ENCODE data around the gene AP3M1.

AP3M1 gene

GRCh38 chr10:74113546-74113945 lies 37.1 kb downstream of the AP3M1 start:
- DNase-seq (ENCODE audit: low read depth), result no peak

DNA sequence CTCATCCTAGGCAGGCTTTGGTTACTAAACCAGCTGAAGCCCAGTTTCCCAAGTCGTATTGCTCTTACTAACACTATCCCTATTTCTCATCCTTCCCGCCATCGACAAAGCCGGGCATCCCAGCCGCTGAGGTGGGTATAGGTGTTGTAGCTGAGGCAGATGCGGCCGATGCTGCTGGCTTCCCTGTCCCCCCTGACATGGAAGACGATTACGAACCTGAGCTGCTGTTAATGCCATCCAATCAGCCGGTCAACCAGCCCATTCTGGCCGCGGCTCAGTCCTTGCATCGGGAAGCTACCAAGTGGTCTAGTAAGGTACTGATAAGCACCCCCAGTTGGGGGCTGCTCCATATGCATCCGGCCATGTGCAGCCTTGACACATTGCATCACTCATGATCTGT lies 38.8 kb downstream of the AP3M1 start:
- DNase-seq (ENCODE audit: low read depth), result no peak

DNA sequence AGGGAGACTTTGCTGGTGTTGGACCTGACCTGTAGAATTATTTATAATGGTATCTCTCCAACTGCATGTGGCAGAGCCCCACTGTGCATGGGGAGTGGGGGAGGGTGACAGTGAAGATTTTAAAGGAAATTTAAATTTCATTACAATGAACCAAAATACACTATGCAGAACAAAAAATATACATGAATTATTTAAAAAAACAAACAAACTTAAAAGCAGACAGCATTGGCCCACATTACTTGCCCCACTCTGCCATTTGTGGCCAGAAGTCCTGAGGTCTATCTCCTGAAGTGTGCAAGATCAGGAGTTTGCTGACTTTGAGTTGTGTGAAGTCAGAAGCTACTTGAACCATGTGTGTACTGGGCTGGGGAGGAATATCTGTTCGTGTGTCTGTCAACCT lies 40.5 kb downstream of the AP3M1 start:
- DNase-seq (ENCODE audit: low read depth), result no peak

- DNase-seq (ENCODE audit: low read depth), result no peak
Measured at GRCh38 chr10:74109452-74109851, 41.2 kb downstream of the AP3M1 start.

- no peak for DNase-seq (ENCODE audit: low read depth)
Measured at GRCh38 chr10:74107391-74107790, 43.2 kb downstream of the AP3M1 start.

- no peak for DNase-seq (ENCODE audit: low read depth)
Measured at GRCh38 chr10:74104996-74105395, 45.6 kb downstream of the AP3M1 start.

- no peak for DNase-seq (ENCODE audit: low read depth)
Measured at GRCh38 chr10:74104480-74104879, 46.1 kb downstream of the AP3M1 start.

GRCh38 chr10:74103560-74104258 lies 46.9 kb downstream of the AP3M1 start:
- DNase-seq (ENCODE audit: low read depth), result no peak

- no peak for DNase-seq (ENCODE audit: low read depth)
Measured at GRCh38 chr10:74099836-74100235, 50.8 kb downstream of the AP3M1 start.

DNA sequence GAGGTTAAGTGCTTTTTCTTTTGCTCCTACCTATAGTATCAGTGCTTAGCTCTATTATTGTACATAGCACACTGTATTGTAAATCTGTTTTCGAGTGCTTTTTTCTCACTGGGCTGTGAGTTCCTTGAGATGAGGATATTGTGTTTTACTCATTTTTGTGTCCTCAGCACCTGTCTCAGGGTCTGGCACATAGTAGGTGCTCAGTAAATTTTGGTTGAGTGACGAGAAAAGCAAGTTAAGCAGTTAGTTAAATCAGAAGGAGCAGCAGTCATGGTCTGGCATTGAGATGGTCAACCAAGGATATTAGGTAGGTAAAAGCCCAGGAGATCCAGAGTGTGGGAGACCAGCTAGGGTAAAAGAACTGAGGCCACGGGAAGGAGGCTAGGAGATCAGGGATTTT lies 51.2 kb downstream of the AP3M1 start:
- DNase-seq (ENCODE audit: low read depth), result no peak

DNA sequence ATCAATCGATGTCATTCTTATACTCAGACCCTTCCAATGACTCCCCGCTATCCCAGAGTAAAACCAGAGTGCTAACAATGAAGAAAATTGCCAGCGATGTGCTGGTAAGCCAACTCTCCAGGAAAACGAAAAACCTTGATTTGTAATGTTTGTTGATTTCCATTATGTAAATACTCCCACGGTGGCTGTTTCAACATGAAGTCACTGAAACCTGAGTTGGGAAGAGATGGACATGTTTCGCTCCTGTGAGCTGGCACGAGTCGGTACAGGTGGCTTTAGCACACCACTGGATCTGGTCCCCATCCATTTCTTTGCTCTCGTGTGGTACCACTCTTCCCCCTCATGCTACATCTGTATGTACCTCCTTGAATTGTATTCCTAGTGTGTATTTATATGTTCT lies 52.9 kb downstream of the AP3M1 start:
- no peak for DNase-seq (ENCODE audit: low read depth)

DNA sequence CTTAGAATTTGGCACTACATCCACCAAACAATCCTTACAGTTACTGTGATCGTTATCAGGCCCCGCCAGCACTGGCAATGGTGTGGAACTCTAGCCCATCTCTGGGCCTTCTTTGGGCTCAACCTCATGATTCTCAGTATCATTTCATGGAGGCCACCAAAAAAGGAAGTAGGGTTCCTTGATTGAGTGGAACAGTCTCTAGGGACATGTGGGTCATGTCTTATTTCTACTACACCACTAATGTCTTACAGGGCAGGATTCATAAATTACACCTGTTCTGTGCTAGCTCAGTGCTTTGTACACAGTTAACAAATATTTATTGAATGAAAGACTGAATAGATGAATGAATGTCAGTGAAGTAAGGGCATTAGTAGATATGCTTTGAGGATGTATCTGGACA lies 53.9 kb downstream of the AP3M1 start:
- no peak for DNase-seq (ENCODE audit: low read depth)

DNA sequence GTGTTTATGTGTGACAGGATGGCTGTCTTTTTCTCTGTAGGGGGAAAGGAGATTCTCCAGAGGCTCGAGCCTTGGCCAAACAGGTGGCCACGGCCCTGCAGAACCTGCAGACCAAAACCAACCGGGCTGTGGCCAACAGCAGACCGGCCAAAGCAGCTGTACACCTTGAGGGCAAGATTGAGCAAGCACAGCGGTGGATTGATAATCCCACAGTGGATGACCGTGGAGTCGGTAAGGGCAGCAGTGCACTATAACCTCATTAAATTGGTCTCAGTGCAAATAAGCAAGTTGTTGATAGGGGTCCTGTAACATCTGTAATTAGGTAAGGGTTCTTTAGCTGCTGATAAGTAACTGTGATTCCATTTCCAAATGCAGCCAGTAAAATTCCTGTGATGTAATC lies 56.4 kb downstream of the AP3M1 start:
- DNase-seq (ENCODE audit: low read depth), result no peak

- no peak for DNase-seq (ENCODE audit: low read depth)
Measured at GRCh38 chr10:74093530-74094164, 57.0 kb downstream of the AP3M1 start.

- no peak for DNase-seq (ENCODE audit: low read depth)
Measured at GRCh38 chr10:74092372-74092771, 58.3 kb downstream of the AP3M1 start.

GRCh38 chr10:74088722-74089121 lies 61.9 kb downstream of the AP3M1 start:
- no peak for DNase-seq (ENCODE audit: low read depth)

DNA sequence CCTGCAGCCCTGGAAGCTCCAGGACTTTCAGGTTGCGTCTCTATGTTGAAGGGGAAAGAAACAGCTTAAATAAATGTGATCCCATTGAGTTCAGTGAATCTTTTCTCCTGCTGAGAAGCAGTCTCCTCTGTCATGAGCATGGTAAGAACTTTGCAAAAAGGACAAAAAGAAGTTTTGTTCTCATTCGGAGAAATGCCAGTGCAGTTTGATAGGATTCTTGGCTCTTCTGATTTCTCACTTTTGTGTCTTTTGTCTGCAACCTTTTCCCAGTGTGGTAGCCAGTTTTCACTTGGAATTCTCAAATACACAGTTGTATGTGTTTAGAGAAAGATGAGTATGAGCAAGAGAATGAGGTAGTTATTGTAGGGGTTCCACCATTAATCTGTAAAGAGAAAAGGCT lies 64.3 kb downstream of the AP3M1 start:
- no peak for DNase-seq (ENCODE audit: low read depth)

GRCh38 chr10:74084955-74085354 lies 65.7 kb downstream of the AP3M1 start:
- no peak for DNase-seq (ENCODE audit: low read depth)

- DNase-seq (ENCODE audit: low read depth), result no peak
Measured at GRCh38 chr10:74083304-74083703, 67.3 kb downstream of the AP3M1 start.

DNA sequence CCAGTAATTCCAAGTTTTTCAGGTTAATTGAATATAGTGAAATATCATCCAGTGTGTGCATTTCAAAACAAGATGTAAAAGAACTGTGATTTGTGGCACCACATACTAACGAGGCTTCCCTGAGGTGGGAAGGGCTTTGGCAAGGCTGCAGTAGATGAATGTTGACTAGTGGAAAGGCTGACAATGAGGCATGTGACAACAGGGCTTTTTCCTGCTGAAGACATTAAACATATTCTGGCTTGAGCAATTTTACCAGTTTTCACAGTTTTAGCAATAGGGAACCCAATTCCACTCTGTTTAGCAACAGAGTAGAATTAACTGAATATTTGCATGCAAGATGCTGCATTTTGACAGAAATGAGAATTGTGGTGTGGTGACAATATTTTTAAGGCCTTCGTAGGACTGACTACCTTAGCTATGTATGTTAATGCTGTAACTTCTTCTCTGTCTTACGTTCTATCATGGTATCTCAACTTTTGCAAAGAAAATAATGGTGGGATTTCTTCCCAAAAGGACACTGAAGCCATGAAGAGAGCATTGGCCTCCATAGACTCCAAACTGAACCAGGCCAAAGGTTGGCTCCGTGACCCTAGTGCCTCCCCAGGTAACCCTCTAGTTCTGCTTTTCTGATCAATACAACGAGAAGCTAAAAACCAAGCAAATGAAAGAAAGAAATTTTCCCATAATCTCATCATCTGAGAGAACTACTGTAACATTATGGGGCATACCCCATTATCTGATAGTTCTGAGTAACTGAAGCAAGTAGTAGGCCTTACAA lies 68.5 kb downstream of the AP3M1 start:
- DNase-seq (ENCODE audit: low read depth), result no peak

GRCh38 chr10:74081192-74081803 lies 69.3 kb downstream of the AP3M1 start:
- DNase-seq (ENCODE audit: low read depth), result no peak

- no peak for DNase-seq (ENCODE audit: low read depth)
Measured at GRCh38 chr10:74079936-74080590, 70.6 kb downstream of the AP3M1 start.

Measured in T-helper 22 cell (primary cell).